SU-DHL-6 (cell line): ENCODE results near the gene C10orf53.

Experiments
- H2AFZ ChIP-seq: fragments of 200-600 bp; sonication (generic); 2 replicates; pipeline ENCODE4 v1.6.1; 2014; ENCODE audit warnings: low read depth, mild to moderate bottlenecking, moderate library complexity, mixed read lengths, antibody characterized with exemption, low read length; ENCODE audit not compliant: severe bottlenecking
- H3F3A ChIP-seq: fragments of 200-600 bp; shearing (Covaris generic); 2 replicates; pipeline ENCODE4 v1.6.0; 2016; ENCODE audit warnings: antibody characterized with exemption, mild to moderate bottlenecking; ENCODE audit not compliant: insufficient read depth
- H3K27ac ChIP-seq: fragments of 200-600 bp; sonication (generic); 2 replicates; pipeline ENCODE4 v1.5.1; 2016; ENCODE audit warnings: low read depth, mild to moderate bottlenecking, low read length, moderate library complexity, mixed read lengths
- H3K27me3 ChIP-seq: fragments of 200-600 bp; sonication (generic), shearing (Covaris generic); 2 replicates; pipeline ENCODE4 v1.6.0; 2014; ENCODE audit warnings: mild to moderate bottlenecking, low read length
- H3K36me3 ChIP-seq: fragments of 200-600 bp; sonication (generic); 2 replicates; pipeline ENCODE4 v1.6.1; 2014; ENCODE audit warnings: mild to moderate bottlenecking, low read length, mixed read lengths
- H3K4me2 ChIP-seq: fragments of 300-600, 200-600 bp; shearing (Covaris generic), sonication (generic); 2 replicates; pipeline ENCODE4 v1.6.0; 2014; ENCODE audit warnings: low read length, low read depth, mild to moderate bottlenecking; ENCODE audit not compliant: poor library complexity, severe bottlenecking
- H3K4me3 ChIP-seq: fragments of 200-600 bp; sonication (generic); 2 replicates; pipeline ENCODE4 v1.5.1; 2014; ENCODE audit warnings: antibody characterized with exemption, low read length, mild to moderate bottlenecking, mixed read lengths; ENCODE audit not compliant: insufficient read depth, poor library complexity, severe bottlenecking
- H3K79me2 ChIP-seq: fragments of 200-600 bp; sonication (generic); 2 replicates; pipeline ENCODE4 v1.6.1; 2014; ENCODE audit warnings: mild to moderate bottlenecking, low read length, moderate library complexity; ENCODE audit not compliant: insufficient read depth
- H3K9ac ChIP-seq: fragments of 200-600 bp; sonication (generic); 2 replicates; pipeline ENCODE4 v1.7.0; 2014; ENCODE audit warnings: mild to moderate bottlenecking, low read length
- H3K9me2 ChIP-seq: fragments of 200-600 bp; sonication (generic); replicated peaks from 2 replicates; pipeline ENCODE4 v1.6.1; 2014; ENCODE audit warnings: low read length; ENCODE audit not compliant: insufficient read depth
- H3K9me3 ChIP-seq: fragments of 200-600 bp; sonication (generic); 2 replicates; pipeline ENCODE4 v1.6.1; 2014; ENCODE audit warnings: low read length, mixed read lengths; ENCODE audit not compliant: insufficient read depth
- H4K20me1 ChIP-seq: fragments of 200-600 bp; sonication (generic); 2 replicates; pipeline ENCODE4 v1.6.1; 2014; ENCODE audit warnings: low read depth, mild to moderate bottlenecking, antibody characterized with exemption, low read length, moderate library complexity, mixed read lengths
- CTCF ChIP-seq: fragments of 200-600 bp; sonication (generic); IDR thresholded peaks from one replicate; pipeline ENCODE4 v1.5.1; 2017; ENCODE audit warnings: antibody characterized with exemption, mild to moderate bottlenecking, low read length, moderate library complexity; ENCODE audit not compliant: insufficient read depth, poor library complexity, severe bottlenecking
- EZH2phosphoT487 ChIP-seq: fragments of 200-600 bp; sonication (generic), shearing (Covaris generic); conservative IDR thresholded peaks from 2 replicates; pipeline ENCODE4 v1.6.1; 2018; ENCODE audit warnings: mild to moderate bottlenecking, antibody characterized with exemption, low read length, moderate library complexity, mixed read lengths

The C10orf53 gene

GRCh38 chr10:49645871-49646870, 33.3 kb upstream of the C10orf53 start:
- Histone ChIP-seq H3K4me3 (no peak overlapping the region), H3K27me3 (no peaks in the 10 kb centered on the region), H3F3A (no peaks in the 10 kb centered on the region)

GRCh38 chr10:49647554-49647953, 31.9 kb upstream of the C10orf53 start:
- Histone ChIP-seq H3K27me3 (no peaks in the 10 kb centered on the region), H3K27ac (no peak overlapping the region), H3K9ac (no peak overlapping the region)

More at GRCh38 chr10:49645871-49646870, 33.3 kb upstream of the C10orf53 start:
- no peak overlapping the region for H3K4me2 ChIP-seq
- H3K9ac ChIP-seq: no peak overlapping the region
- H3K9me3 ChIP-seq: no peaks in the 10 kb centered on the region
- no peaks in the 10 kb centered on the region for H3K79me2 ChIP-seq
- H4K20me1 ChIP-seq: no peaks in the 10 kb centered on the region
- TF ChIP-seq CTCF (no peak), EZH2phosphoT487 (no peak)
- H3K36me3 ChIP-seq: no peaks in the 10 kb centered on the region
- no peak overlapping the region for H2AFZ ChIP-seq
- no peaks in the 10 kb centered on the region for H3K9me2 ChIP-seq
- H3K27ac ChIP-seq: no peak overlapping the region

GRCh38 chr10:49647985-49648795, 31.3 kb upstream of the C10orf53 start:
- no peaks in the 10 kb centered on the region for H3K27me3 ChIP-seq
- no peaks in the 10 kb centered on the region for H3K9me3 ChIP-seq
- TF ChIP-seq EZH2phosphoT487: no peak
- no peak for TF ChIP-seq CTCF
- no peaks in the 10 kb centered on the region for H3K9me2 ChIP-seq
- no peak overlapping the region for H3K4me3 ChIP-seq
- H3K4me2 ChIP-seq: no peak overlapping the region
- no peaks in the 10 kb centered on the region for H3F3A ChIP-seq
- H3K9ac ChIP-seq: no peak overlapping the region
- H2AFZ ChIP-seq: no peak overlapping the region
- no peak overlapping the region for H3K27ac ChIP-seq
- H4K20me1 ChIP-seq: no peaks in the 10 kb centered on the region
- H3K36me3 ChIP-seq: no peaks in the 10 kb centered on the region
- H3K79me2 ChIP-seq: no peaks in the 10 kb centered on the region

More at GRCh38 chr10:49647554-49647953, 31.9 kb upstream of the C10orf53 start:
- no peak overlapping the region for H2AFZ ChIP-seq
- H3F3A ChIP-seq: no peaks in the 10 kb centered on the region
- H3K36me3 ChIP-seq: no peaks in the 10 kb centered on the region
- no peak overlapping the region for H3K4me3 ChIP-seq
- H3K4me2 ChIP-seq: no peak overlapping the region
- no peaks in the 10 kb centered on the region for H3K9me2 ChIP-seq
- H3K9me3 ChIP-seq: no peaks in the 10 kb centered on the region
- H4K20me1 ChIP-seq: no peaks in the 10 kb centered on the region
- TF ChIP-seq EZH2phosphoT487: no peak
- TF ChIP-seq CTCF: no peak
- H3K79me2 ChIP-seq: no peaks in the 10 kb centered on the region
